NCI-H2107 (cell line): ENCODE results near the gene OR10A7.
A peak's percentile ranks its signal among the peaks of the same experiment; 100 is the strongest.
"Not testable (repeated sequence)": the region's sequence is repeated elsewhere in the genome, so short reads cannot be mapped to it uniquely, and the experiment has no call there.

Experiments
- DNase-seq: peaks from one replicate; lab custom pipeline; 2025; lab: John Stamatoyannopoulos, UW

The OR10A7 gene

GRCh38 chr12:55220725-55221124 is at the start of gene OR10A7:
Gene OR10A7 (plus strand): TSS chr12:55221025. CDS start chr12:55221025, 0 bp downstream.
- no peak for DNase-seq

GRCh38 chr12:55171445-55171844 is 49.4 kb upstream of the OR10A7 start:
- DNase-seq: no peak

- DNase-seq: not testable (repeated sequence)
Measured at GRCh38 chr12:55171846-55172245, 49.0 kb upstream of the OR10A7 start.

- DNase-seq: no peak
Measured at GRCh38 chr12:55172686-55173085, 48.1 kb upstream of the OR10A7 start.

GRCh38 chr12:55173456-55173855 is 47.4 kb upstream of the OR10A7 start:
- no peak for DNase-seq

- DNase-seq: no peak
Measured at GRCh38 chr12:55188573-55188972, 32.3 kb upstream of the OR10A7 start.

- DNase-seq: peak; percentile 58
Measured at GRCh38 chr12:55188974-55189556, 31.8 kb upstream of the OR10A7 start.

- DNase-seq: no peak
Measured at GRCh38 chr12:55194382-55194781, 26.4 kb upstream of the OR10A7 start.

- no peak for DNase-seq
Measured at GRCh38 chr12:55226523-55226922, 5.7 kb downstream of the OR10A7 start.

- DNase-seq: no peak
Measured at GRCh38 chr12:55227643-55228042, 6.8 kb downstream of the OR10A7 start.

GRCh38 chr12:55244309-55244708 is 23.5 kb downstream of the OR10A7 start, which contains the start of gene OR6C74:
Gene OR6C74 (plus strand): TSS chr12:55244609. CDS start chr12:55247288, 2,679 bp downstream.
- no peak for DNase-seq

- DNase-seq: no peak
Measured at GRCh38 chr12:55246159-55246558, 25.3 kb downstream of the OR10A7 start.

- no peak for DNase-seq
Measured at GRCh38 chr12:55250944-55251343, 30.1 kb downstream of the OR10A7 start.

- DNase-seq: no peak
Measured at GRCh38 chr12:55253281-55253680, 32.5 kb downstream of the OR10A7 start.

- DNase-seq: no peak
Measured at GRCh38 chr12:55256831-55257230, 36.0 kb downstream of the OR10A7 start.

GRCh38 chr12:55258303-55258702 is 37.5 kb downstream of the OR10A7 start:
- DNase-seq: no peak
